LoVo (cell line): ENCODE data around the gene KCNG3.

Experiments
- DNase-seq: peaks from one replicate; pipeline ENCODE4 v3.0.0-alpha.2; 2016; ENCODE audit warnings: low spot score

The KCNG3 gene

GRCh38 chr2:42486145-42486906 lies 7.5 kb downstream of the KCNG3 start:
- DNase-seq: no peak

GRCh38 chr2:42480402-42480801 lies 13.4 kb downstream of the KCNG3 start:
- no peak for DNase-seq

- no peak for DNase-seq
Observed at GRCh38 chr2:42474765-42475454, 18.9 kb downstream of the KCNG3 start.

- no peak for DNase-seq
Observed at GRCh38 chr2:42470706-42471105, 23.1 kb downstream of the KCNG3 start.

- DNase-seq: no peak
Observed at GRCh38 chr2:42464631-42465030, 29.2 kb downstream of the KCNG3 start.

- no peak for DNase-seq
Observed at GRCh38 chr2:42463570-42463969, 30.2 kb downstream of the KCNG3 start.

- DNase-seq: no peak
Observed at GRCh38 chr2:42459296-42459695, 34.5 kb downstream of the KCNG3 start.

- no peak for DNase-seq
Observed at GRCh38 chr2:42458396-42458795, 35.4 kb downstream of the KCNG3 start.

- no peak for DNase-seq
Observed at GRCh38 chr2:42457011-42457410, 36.8 kb downstream of the KCNG3 start.

- DNase-seq: no peak
Observed at GRCh38 chr2:42456126-42456839, 37.5 kb downstream of the KCNG3 start.

- DNase-seq: no peak
Observed at GRCh38 chr2:42452545-42452944, 41.2 kb downstream of the KCNG3 start.

GRCh38 chr2:42450136-42450535 lies 43.6 kb downstream of the KCNG3 start:
- DNase-seq: no peak

- no peak for DNase-seq
Observed at GRCh38 chr2:42449163-42450087, 44.4 kb downstream of the KCNG3 start.

- DNase-seq: no peak
Observed at GRCh38 chr2:42448163-42448562, 45.6 kb downstream of the KCNG3 start.

GRCh38 chr2:42446503-42447271 lies 47.1 kb downstream of the KCNG3 start:
- peak; percentile 3 for DNase-seq

GRCh38 chr2:42443718-42444399 lies 49.9 kb downstream of the KCNG3 start:
- no peak for DNase-seq

- no peak for DNase-seq
Observed at GRCh38 chr2:42442774-42443173, 51.0 kb downstream of the KCNG3 start.

- DNase-seq: no peak
Observed at GRCh38 chr2:42438685-42439084, 55.1 kb downstream of the KCNG3 start.

GRCh38 chr2:42436370-42436769 lies 57.4 kb downstream of the KCNG3 start:
- no peak for DNase-seq

- no peak for DNase-seq
Observed at GRCh38 chr2:42435628-42436027, 58.2 kb downstream of the KCNG3 start.

- DNase-seq: no peak
Observed at GRCh38 chr2:42430188-42430587, 63.6 kb downstream of the KCNG3 start.
